ENCODE results near the gene OPN1LW.

Gene OPN1LW

GRCh38 chrX:154121207-154121606 lies 22.8 kb upstream of the OPN1LW start:
- no peaks in the 10 kb centered on the region for H3K27me3 ChIP-seq (replicated peaks; ENCODE audit: insufficient read depth, low read length)
- H3K4me2 ChIP-seq (ENCODE audit: low read depth, low read length): no peak overlapping the region
- no peak overlapping the region for H3K27ac ChIP-seq (ENCODE audit: low read length)
- H3K4me1 ChIP-seq (ENCODE audit: low read length): no peaks in the 10 kb centered on the region
- H3K9ac ChIP-seq (ENCODE audit: low read length): no peak overlapping the region
- no peaks in the 10 kb centered on the region for H3K9me3 ChIP-seq (replicated peaks; ENCODE audit: insufficient read depth, low read length)
- no peaks in the 10 kb centered on the region for H4K20me1 ChIP-seq (ENCODE audit: insufficient read depth, low read length)
- TF ChIP-seq EZH2 (optimal IDR thresholded peaks at IDR 0.05; ENCODE audit: low read depth, low read length) (no peak), CTCF (IDR thresholded peaks at IDR 0.05; ENCODE audit: low read length) (no peak), EZH2phosphoT487 (IDR thresholded peaks at IDR 0.05; ENCODE audit: low read length) (no peak)
- no peaks in the 10 kb centered on the region for H3K9me2 ChIP-seq (replicated peaks; ENCODE audit: insufficient read depth, low read length)
- H3K36me3 ChIP-seq (replicated peaks; ENCODE audit: insufficient read depth, low read length): no peaks in the 10 kb centered on the region
- H3K79me2 ChIP-seq (ENCODE audit: low read length): no peaks in the 10 kb centered on the region
- no peak overlapping the region for H3K4me3 ChIP-seq (ENCODE audit: low read length)
- no peak overlapping the region for H2AFZ ChIP-seq (ENCODE audit: low read length)
- no peak for DNase-seq
- no peaks in the 10 kb centered on the region for H3F3A ChIP-seq (ENCODE audit: insufficient read depth, low read length)

- Histone ChIP-seq H2AFZ (ENCODE audit: low read length) (no peak overlapping the region), H3K27me3 (replicated peaks; ENCODE audit: insufficient read depth, low read length) (no peaks in the 10 kb centered on the region), H4K20me1 (ENCODE audit: insufficient read depth, low read length) (no peaks in the 10 kb centered on the region), H3K9me3 (replicated peaks; ENCODE audit: insufficient read depth, low read length) (no peaks in the 10 kb centered on the region), H3F3A (ENCODE audit: insufficient read depth, low read length) (no peaks in the 10 kb centered on the region), H3K27ac (ENCODE audit: low read length) (no peak overlapping the region), H3K36me3 (replicated peaks; ENCODE audit: insufficient read depth, low read length) (no peaks in the 10 kb centered on the region), H3K9me2 (replicated peaks; ENCODE audit: insufficient read depth, low read length) (no peaks in the 10 kb centered on the region), H3K79me2 (ENCODE audit: low read length) (no peaks in the 10 kb centered on the region), H3K4me2 (ENCODE audit: low read depth, low read length) (no peak overlapping the region), H3K4me1 (ENCODE audit: low read length) (no peaks in the 10 kb centered on the region), H3K9ac (ENCODE audit: low read length) (no peak overlapping the region), H3K4me3 (ENCODE audit: low read length) (no peak overlapping the region)
- DNase-seq: no peak
- no peak for TF ChIP-seq EZH2 (optimal IDR thresholded peaks at IDR 0.05; ENCODE audit: low read depth, low read length)
- no peak for TF ChIP-seq EZH2phosphoT487 (IDR thresholded peaks at IDR 0.05; ENCODE audit: low read length)
- no peak for TF ChIP-seq CTCF (IDR thresholded peaks at IDR 0.05; ENCODE audit: low read length)
Observed at GRCh38 chrX:154121961-154122360, 22.1 kb upstream of the OPN1LW start.

- Histone ChIP-seq H2AFZ (ENCODE audit: low read length) (no peak overlapping the region), H3K79me2 (ENCODE audit: low read length) (no peaks in the 10 kb centered on the region), H3K9me2 (replicated peaks; ENCODE audit: insufficient read depth, low read length) (no peaks in the 10 kb centered on the region), H3K4me2 (ENCODE audit: low read depth, low read length) (peak overlapping the region; percentile 45), H3K9ac (ENCODE audit: low read length) (no peak overlapping the region), H3K9me3 (replicated peaks; ENCODE audit: insufficient read depth, low read length) (no peaks in the 10 kb centered on the region), H4K20me1 (ENCODE audit: insufficient read depth, low read length) (no peaks in the 10 kb centered on the region), H3K4me1 (ENCODE audit: low read length) (no peaks in the 10 kb centered on the region), H3K27me3 (replicated peaks; ENCODE audit: insufficient read depth, low read length) (no peaks in the 10 kb centered on the region), H3K4me3 (ENCODE audit: low read length) (no peak overlapping the region), H3K27ac (ENCODE audit: low read length) (peak overlapping the region; percentile 49; the same call in 1 of the 2 replicates), H3K36me3 (replicated peaks; ENCODE audit: insufficient read depth, low read length) (no peaks in the 10 kb centered on the region), H3F3A (ENCODE audit: insufficient read depth, low read length) (no peaks in the 10 kb centered on the region)
- peak; percentile 59 for DNase-seq
- TF ChIP-seq EZH2 (optimal IDR thresholded peaks at IDR 0.05; ENCODE audit: low read depth, low read length) (no peak), CTCF (IDR thresholded peaks at IDR 0.05; ENCODE audit: low read length) (no peak), EZH2phosphoT487 (IDR thresholded peaks at IDR 0.05; ENCODE audit: low read length) (no peak)
Observed at GRCh38 chrX:154123241-154124219, 20.5 kb upstream of the OPN1LW start.
